OCI-LY3 (cell line): ENCODE measurements around the gene RSBN1.

Source experiments
- EZH2phosphoT487 ChIP-seq: fragments of 200-600 bp; shearing (Covaris generic); IDR thresholded peaks from 2 replicates; pipeline ENCODE4 v1.6.1; 2018; ENCODE audit warnings: antibody characterized with exemption, mixed run types, low read depth
- TF ChIP-seq, protein P1 (sequence below): fragments of 200-600, 300-600 bp; sonication (generic); IDR thresholded peaks from 2 replicates; pipeline ENCODE4 v1.5.1; 2014; ENCODE audit warnings: antibody characterized with exemption, low read length, low read depth

DNA sequence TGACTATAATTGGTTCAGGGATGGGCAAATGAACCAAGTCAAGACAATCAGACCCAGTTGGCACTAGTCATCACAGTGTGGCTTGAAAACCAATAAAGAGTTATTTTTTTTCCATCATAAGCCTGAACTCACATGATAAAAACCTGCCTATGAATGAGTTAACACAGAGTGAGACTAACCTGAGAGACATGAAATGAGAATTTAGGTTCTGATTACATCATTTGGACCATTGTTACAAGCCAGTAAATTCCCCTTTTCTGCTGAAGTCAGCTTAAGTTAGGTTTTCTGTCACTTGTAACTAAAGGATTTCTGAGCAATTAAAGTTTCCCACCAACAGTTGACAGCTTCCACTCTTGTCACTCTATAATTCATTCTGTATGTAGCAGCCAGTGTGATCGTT is 9.6 kb upstream of the RSBN1 start:
- TF ChIP-seq, protein P1, sequence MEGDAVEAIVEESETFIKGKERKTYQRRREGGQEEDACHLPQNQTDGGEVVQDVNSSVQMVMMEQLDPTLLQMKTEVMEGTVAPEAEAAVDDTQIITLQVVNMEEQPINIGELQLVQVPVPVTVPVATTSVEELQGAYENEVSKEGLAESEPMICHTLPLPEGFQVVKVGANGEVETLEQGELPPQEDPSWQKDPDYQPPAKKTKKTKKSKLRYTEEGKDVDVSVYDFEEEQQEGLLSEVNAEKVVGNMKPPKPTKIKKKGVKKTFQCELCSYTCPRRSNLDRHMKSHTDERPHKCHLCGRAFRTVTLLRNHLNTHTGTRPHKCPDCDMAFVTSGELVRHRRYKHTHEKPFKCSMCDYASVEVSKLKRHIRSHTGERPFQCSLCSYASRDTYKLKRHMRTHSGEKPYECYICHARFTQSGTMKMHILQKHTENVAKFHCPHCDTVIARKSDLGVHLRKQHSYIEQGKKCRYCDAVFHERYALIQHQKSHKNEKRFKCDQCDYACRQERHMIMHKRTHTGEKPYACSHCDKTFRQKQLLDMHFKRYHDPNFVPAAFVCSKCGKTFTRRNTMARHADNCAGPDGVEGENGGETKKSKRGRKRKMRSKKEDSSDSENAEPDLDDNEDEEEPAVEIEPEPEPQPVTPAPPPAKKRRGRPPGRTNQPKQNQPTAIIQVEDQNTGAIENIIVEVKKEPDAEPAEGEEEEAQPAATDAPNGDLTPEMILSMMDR, result no peak
- no peak for TF ChIP-seq EZH2phosphoT487
